HG03025 (cell line): ENCODE data around the gene RAB36.

Source experiments
- ATAC-seq: cut with Tn5 transposase; IDR thresholded peaks from one replicate; pipeline ENCODE4 v1.9.1; 2021; ENCODE audit warnings: mild to moderate bottlenecking, moderate library complexity; ENCODE audit not compliant: unreplicated experiment, low FRiP score

The RAB36 gene

GRCh38 chr22:23120415-23120899 lies 24.8 kb upstream of the RAB36 start:
- ATAC-seq, result no peak

DNA sequence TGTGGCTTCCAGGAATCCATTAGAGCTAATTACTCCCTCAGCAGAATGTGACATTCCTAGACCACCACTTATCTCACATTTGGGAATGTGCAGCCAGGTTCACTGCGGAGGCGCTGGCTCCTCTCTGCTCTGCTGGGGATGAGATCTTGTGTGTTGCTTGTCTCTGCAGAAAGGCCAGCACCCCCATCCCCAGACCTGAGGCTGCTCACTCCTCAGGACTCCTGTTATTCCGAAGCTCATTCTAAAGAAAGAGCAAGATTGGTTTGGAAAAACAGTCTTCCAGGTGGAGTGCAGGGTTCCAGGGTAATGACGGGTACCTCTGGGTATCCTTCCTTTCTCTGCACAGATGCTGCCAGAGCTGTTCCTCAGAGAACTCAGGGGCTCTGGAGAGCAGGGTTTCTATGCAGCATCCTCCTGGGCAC lies 24.3 kb upstream of the RAB36 start:
- ATAC-seq, result no peak

- no peak for ATAC-seq
Measured at GRCh38 chr22:23121424-23121823, 23.9 kb upstream of the RAB36 start.

DNA sequence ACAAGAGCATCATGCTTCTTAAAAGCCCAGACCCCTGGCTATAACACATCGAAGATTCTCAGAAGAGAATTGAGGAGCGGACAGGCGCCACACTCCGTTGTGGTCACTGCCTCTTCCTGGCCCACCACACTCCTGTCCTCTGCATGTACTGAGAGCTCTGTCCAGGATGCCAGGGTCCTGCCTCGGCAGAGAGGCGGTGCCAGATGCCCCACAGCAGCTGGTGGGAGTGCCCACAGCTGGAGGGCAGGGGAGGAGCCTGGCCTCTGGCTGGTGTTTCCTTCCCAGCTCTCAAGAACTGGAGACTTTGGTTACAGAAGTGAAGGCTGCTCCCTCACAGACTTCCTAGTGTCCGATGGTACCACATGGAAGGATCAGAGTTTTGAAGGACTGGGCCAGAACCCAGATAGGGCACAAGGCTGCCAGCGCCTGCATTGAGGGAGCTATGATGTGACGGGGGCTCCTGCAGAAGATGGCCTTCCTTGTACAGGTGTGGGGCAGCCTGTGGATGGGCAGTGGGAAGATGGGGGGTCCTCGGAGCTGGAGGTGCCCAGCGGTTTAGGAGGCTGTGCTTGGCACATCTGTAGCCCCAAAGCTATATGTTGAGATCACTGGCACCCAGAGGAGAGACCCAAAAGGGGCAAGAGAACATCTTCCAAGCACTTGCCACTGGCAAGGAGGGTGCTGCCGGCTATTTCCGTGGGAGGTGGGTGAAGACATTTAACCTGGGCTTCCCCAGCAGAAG lies 22.9 kb upstream of the RAB36 start:
- no peak for ATAC-seq

GRCh38 chr22:23122992-23123803 lies 22.1 kb upstream of the RAB36 start:
- no peak for ATAC-seq

- ATAC-seq, result no peak
Measured at GRCh38 chr22:23123804-23124254, 21.4 kb upstream of the RAB36 start.

DNA sequence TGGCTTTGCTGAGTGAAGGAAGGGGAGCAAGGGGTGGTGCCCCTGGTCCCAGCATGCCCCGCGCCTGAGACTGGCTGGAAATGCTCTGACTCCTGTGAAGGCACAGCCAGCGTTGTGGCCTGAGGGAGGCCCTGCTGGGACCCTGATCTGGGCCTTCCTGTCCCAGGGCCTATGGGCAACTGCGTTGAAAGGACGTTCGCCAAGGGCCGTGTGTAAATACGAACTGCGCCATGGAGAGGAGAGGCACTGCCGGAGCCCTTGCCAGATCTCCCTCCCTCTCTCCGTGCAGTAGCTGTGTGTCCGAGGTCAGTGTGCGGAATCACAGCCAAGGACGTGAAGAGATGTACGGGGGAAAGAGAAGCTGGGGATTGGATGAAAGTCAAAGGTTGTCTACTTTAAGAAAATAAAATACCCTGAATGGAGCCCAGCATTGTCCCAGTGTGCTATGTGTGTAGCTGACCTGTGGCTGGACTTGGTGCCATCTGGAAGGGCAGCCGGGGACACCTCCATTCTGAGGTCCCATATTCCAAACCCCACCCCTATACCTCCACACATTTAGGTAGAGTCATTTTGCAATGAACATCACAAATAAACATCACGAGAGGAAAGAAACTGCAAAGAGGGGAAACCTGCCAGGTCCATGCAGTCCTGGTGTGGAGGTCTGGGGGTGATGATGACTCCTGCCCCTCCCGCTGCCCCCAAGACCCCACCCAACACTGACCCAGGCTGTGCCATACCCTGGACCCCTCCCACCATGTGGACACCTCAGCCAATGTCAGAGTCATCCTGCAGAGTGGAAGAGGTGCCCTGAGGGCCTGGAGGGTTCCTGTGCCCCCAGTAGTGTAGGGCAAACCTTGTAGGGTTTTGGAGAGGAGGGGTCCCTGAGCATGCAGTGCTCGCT lies 20.4 kb upstream of the RAB36 start:
- no peak for ATAC-seq

GRCh38 chr22:23125512-23126103 lies 19.7 kb upstream of the RAB36 start:
- no peak for ATAC-seq

DNA sequence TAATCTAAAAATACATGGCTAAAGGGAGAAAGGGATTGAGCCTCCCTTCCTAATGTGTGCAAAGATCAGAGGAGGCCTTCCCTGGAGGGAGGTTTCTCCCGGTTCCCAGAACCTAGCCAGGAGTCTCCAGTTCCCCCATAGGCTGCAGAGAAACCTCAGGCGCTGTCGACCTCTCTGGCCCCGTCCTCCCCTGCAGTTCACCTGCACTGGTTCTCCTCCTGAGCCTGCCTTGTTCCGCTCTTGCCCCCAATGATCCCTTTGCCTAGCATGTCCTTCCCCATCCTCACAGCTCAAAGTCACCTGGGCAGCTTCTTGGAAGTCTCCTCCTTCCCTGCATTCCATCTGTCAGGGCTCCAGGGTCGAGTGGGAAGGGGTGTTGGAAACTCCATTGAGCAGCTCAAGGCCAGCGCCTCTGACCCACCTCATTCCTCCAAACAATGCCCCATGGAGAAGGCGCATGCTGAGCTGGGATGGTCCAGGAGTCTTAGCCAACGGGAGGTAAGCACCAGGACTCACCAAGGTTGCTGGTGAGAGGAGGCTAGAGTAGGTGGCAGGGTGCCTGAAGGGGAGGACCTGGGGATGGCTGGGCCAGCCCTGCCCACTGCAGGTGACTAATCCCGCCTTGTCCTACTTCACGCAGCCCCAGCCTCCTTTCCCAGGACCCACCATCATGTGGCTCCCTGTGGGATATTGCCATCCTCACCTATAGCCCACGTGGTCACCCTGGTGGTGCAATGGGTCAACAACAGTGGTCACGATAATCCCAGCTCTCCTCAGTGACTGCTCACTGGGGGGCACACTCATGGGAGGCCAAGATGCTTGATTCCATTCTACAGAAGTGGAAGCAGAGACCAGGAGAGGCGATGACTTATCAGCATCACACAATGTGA lies 18.9 kb upstream of the RAB36 start:
- ATAC-seq, result no peak

DNA sequence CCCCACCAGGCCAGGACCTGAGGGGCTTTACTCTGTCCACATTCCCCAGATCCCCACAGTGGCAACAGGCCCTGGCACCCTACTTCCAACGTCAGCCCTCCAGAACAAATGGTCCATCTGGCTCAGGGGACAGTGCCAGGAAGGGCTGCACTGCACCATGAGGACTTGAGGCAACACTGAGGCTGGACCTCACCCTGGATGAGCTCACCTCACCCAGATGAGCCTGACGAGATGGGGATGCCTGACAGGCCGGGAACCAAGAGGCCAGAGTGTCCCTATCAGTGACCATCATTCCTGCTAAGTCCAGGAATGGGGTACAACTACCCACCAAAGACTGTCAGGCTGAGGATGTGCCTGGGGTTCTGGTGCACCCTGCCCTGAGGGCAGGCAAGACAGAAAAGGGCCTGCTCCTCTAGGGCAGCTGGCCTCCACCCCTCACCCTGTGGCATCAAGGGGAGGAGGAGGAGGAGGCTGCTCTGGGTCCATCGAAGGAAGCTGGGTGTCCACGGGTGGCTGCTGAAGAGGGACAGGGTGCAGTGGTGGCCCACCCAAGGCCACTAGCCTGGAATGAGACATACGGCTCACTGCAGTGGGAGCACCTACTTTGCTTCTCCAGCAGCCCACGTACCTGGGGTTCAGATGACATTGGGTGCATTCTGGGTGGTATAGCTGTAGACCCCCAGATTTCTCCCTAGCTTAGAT lies 18.1 kb upstream of the RAB36 start:
- ATAC-seq, result no peak

- ATAC-seq, result no peak
Measured at GRCh38 chr22:23127788-23128187, 17.5 kb upstream of the RAB36 start.

DNA sequence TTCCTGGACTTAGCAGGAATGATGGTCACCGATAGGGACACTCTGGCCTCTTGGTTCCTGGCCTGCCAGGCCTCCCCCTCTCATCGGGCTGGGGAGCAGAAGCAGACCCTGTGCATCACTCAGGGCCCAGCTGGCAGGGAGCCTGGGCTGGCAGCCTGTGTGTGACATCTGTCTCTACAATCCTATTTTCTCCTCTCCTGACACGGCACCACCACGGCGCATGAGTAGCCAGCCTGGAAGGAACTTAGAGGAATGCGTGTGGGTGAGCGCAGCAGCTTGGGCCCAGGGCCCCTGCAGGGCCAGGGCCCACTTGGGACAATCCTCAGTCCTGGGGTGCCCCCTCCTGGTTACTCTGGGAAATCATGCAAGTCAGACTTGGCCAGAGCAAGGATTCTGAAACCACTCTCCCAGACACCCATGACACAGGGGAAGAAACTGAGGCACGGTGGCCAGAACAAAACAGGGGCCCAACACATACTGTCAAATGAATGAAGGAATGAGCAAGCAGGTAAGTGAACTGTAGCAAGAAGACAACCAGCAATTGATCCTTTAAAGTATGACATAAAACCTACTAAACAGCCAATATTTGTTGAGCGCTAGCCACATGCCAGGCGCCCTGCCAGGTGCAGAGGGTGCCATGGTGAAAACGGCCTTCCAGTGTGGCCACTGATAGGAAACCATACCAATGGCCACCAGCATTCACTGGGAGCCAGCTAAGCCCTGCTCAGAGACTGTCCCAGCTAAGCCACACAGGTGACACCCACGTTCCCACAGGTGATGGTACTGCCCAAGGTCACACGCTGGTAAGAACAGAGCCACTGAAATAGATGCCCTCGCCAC lies 16.8 kb upstream of the RAB36 start:
- no peak for ATAC-seq

DNA sequence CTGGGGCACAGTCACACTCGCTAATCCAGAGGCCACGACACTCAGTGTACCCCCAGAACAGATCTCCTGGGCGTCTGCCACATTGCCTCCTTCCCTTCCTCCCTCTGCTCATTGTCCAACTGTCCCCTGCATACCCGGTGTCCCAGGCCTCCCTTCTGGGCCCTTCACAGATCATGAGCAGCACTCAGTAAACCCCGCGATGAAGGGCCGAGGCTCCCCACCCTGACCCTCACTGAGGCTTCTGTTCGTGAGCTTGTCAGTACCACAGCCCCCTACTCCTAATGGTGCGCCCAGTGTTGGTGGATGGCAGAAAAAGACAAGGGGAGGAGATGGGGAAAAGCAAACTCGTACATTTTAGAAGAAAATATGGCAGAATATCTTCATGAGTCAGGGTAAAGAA lies 16.1 kb upstream of the RAB36 start:
- no peak for ATAC-seq

- no peak for ATAC-seq
Measured at GRCh38 chr22:23130697-23131096, 14.6 kb upstream of the RAB36 start.

- no peak for ATAC-seq
Measured at GRCh38 chr22:23131931-23132330, 13.3 kb upstream of the RAB36 start.

- no peak for ATAC-seq
Measured at GRCh38 chr22:23132376-23133091, 12.7 kb upstream of the RAB36 start.

GRCh38 chr22:23133922-23134321 lies 11.4 kb upstream of the RAB36 start:
- ATAC-seq, result no peak
